Hepatocyte (in vitro differentiated cells): ENCODE results near the gene JDP2.

Experiments
- CTCF ChIP-seq: fragments of 200-600 bp; sonication (generic); IDR thresholded peaks from 2 replicates; pipeline ENCODE4 v1.5.1; 2016; ENCODE audit warnings: antibody characterized with exemption, mild to moderate bottlenecking; ENCODE audit not compliant: poor library complexity
- EZH2 ChIP-seq: fragments of 200-600 bp; sonication (generic); IDR thresholded peaks from 2 replicates; pipeline ENCODE4 v1.6.1; 2016; ENCODE audit warnings: antibody characterized with exemption, mild to moderate bottlenecking, borderline replicate concordance

- TF ChIP-seq CTCF (no peak), EZH2 (no peak)
Measured at GRCh38 chr14:75449696-75450095, 21.9 kb downstream of the JDP2 start.
